WTC11 (cell line): ENCODE measurements around the gene NSD1. TPM values are rescaled to one million over a fixed set of nuclear protein-coding genes. Genes with fewer than 3 reads are reported as not detected.
A peak's percentile ranks its signal among the peaks of the same experiment; 100 is the strongest.

ENCODE experiments used
- ATAC-seq: fragments of 200-7000 bp; cut with Tn5 transposase; 2 replicates; pipeline ENCODE4 v1.10.0; 2021; ENCODE audit warnings: mild to moderate bottlenecking, moderate library complexity
- CTCF ChIA-PET: fragments of 300-600 bp; sonication (Branson Sonifier 250); formaldehyde crosslinking; loops from one replicate; lab custom pipeline; 2021; ENCODE audit warnings: antibody characterized with exemption; lab: Charles Lee
- POLR2A ChIA-PET: fragments of 350-600 bp; sonication (Branson Sonifier 250); formaldehyde crosslinking; loops from one replicate; lab custom pipeline; 2021; ENCODE audit warnings: antibody characterized with exemption; lab: Charles Lee
- DNase-seq: peaks from one replicate; pipeline ENCODE4 v3.0.0; 2021; ENCODE audit warnings: low spot score
- H3K27ac Mint-ChIP-seq: 2 replicates; pipeline ENCODE4 v1.8.0; 2021; ENCODE audit warnings: mixed read lengths
- H3K27me3 Mint-ChIP-seq: 2 replicates; pipeline ENCODE4 v1.8.0; 2021; ENCODE audit warnings: low read depth, mild to moderate bottlenecking, moderate library complexity, mixed read lengths
- H3K36me3 Mint-ChIP-seq: 2 replicates; pipeline ENCODE4 v1.8.0; 2021; ENCODE audit warnings: mixed read lengths
- H3K4me1 Mint-ChIP-seq: 2 replicates; pipeline ENCODE4 v1.8.0; 2022; ENCODE audit warnings: mixed read lengths
- H3K4me3 Mint-ChIP-seq: 2 replicates; pipeline ENCODE4 v1.8.0; 2021; ENCODE audit warnings: mild to moderate bottlenecking, moderate library complexity, mixed read lengths
- H3K9me3 Mint-ChIP-seq: 2 replicates; pipeline ENCODE4 v1.8.0; 2021; ENCODE audit warnings: mixed read lengths
- JAZF1 ChIP-seq: fragments of 250-450 bp; sonication (Bioruptor Pico); IDR thresholded peaks from 2 replicates; pipeline ENCODE4 v1.9.0; 2021; ENCODE audit warnings: moderate library complexity, mild to moderate bottlenecking, inconsistent platforms
- MXD4 ChIP-seq: fragments of 250-450 bp; sonication (Bioruptor Pico); IDR thresholded peaks from 2 replicates; pipeline ENCODE4 v1.8.0; 2021; ENCODE audit warnings: mild to moderate bottlenecking, moderate library complexity, borderline replicate concordance
- NR2C2 ChIP-seq: sonication (generic); formaldehyde crosslinking; IDR thresholded peaks from 2 replicates; pipeline ENCODE4 v1.8.0; 2022; ENCODE audit warnings: mild to moderate bottlenecking, missing genetic modification reagents
- SMAD3 ChIP-seq: sonication (generic); formaldehyde crosslinking; IDR thresholded peaks from 2 replicates; pipeline ENCODE4 v1.8.0; 2022; ENCODE audit warnings: missing genetic modification reagents, mild to moderate bottlenecking, borderline replicate concordance
- TEAD4 ChIP-seq: sonication (generic); formaldehyde crosslinking; IDR thresholded peaks from 2 replicates; pipeline ENCODE4 v1.8.0; 2022; ENCODE audit warnings: mild to moderate bottlenecking, missing genetic modification reagents
- ZNF232 ChIP-seq: sonication (generic); formaldehyde crosslinking; IDR thresholded peaks from 2 replicates; pipeline ENCODE4 v1.8.0; 2022; ENCODE audit warnings: mild to moderate bottlenecking, missing genetic modification reagents
- ZNF416 ChIP-seq: fragments of 250-450 bp; sonication (Bioruptor Pico); IDR thresholded peaks from 2 replicates; pipeline ENCODE4 v1.9.0; 2021; ENCODE audit warnings: mild to moderate bottlenecking, inconsistent platforms
- total RNA-seq: library from RNA; stranded (reverse); gene quantifications from 3 replicates; pipeline ENCODE4 v1.2.3, GENCODE V29; 2021
- TF ChIP-seq, protein P1 (sequence below): sonication (generic); formaldehyde crosslinking; IDR thresholded peaks from 2 replicates; pipeline ENCODE4 v1.8.1; 2023; ENCODE audit warnings: mild to moderate bottlenecking, moderate library complexity, missing genetic modification reagents
- TF ChIP-seq, protein P2 (sequence below): sonication (generic); formaldehyde crosslinking; IDR thresholded peaks from 2 replicates; pipeline ENCODE4 v1.8.1; 2022; ENCODE audit warnings: low read depth, mild to moderate bottlenecking, moderate library complexity, missing genetic modification reagents, borderline replicate concordance
- TF ChIP-seq, protein P3 (sequence below): sonication (generic); formaldehyde crosslinking; IDR thresholded peaks from 2 replicates; pipeline ENCODE4 v1.8.1; 2023; ENCODE audit warnings: mild to moderate bottlenecking, missing genetic modification reagents, moderate library complexity
- TF ChIP-seq, protein P4 (sequence below): fragments of 250-450 bp; sonication (Bioruptor Pico); IDR thresholded peaks from 2 replicates; pipeline ENCODE4 v1.9.0; 2021; ENCODE audit warnings: mild to moderate bottlenecking, borderline replicate concordance
- TF ChIP-seq, protein P5 (sequence below): sonication (generic); formaldehyde crosslinking; IDR thresholded peaks from 2 replicates; pipeline ENCODE4 v1.8.0; 2022; ENCODE audit warnings: missing genetic modification reagents
- TF ChIP-seq, protein P6 (sequence below): sonication (generic); formaldehyde crosslinking; IDR thresholded peaks from 2 replicates; pipeline ENCODE4 v1.8.1; 2023; ENCODE audit warnings: mild to moderate bottlenecking, missing genetic modification reagents
- TF ChIP-seq, protein P7 (sequence below): sonication (generic); formaldehyde crosslinking; IDR thresholded peaks from 2 replicates; pipeline ENCODE4 v1.8.0; 2023; ENCODE audit warnings: mild to moderate bottlenecking, missing genetic modification reagents

The NSD1 gene
- total RNA-seq, 1 experiment from 2014 or later, result 148 TPM

DNA sequence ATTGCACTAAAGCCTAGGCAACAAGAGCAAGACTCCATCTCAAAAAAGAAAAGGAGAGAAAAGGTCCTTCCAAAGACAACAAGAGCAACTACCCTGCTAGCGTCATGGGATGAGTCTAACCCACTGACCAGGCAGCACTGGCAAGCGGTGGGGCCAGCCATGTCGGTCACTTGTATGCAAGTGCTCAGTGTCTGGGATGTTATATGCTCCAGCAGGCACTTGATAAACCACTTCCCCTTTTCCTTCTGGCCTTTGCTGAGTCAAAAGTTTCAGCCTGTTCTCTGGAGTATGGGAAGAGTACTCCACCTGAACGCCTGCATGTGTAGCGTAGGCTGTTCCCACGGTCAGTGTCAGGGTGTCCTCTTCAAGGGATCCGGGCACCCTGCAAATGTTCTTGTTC, 187.3 kb downstream of the NSD1 start (continued):
- TF ChIP-seq, protein P1, sequence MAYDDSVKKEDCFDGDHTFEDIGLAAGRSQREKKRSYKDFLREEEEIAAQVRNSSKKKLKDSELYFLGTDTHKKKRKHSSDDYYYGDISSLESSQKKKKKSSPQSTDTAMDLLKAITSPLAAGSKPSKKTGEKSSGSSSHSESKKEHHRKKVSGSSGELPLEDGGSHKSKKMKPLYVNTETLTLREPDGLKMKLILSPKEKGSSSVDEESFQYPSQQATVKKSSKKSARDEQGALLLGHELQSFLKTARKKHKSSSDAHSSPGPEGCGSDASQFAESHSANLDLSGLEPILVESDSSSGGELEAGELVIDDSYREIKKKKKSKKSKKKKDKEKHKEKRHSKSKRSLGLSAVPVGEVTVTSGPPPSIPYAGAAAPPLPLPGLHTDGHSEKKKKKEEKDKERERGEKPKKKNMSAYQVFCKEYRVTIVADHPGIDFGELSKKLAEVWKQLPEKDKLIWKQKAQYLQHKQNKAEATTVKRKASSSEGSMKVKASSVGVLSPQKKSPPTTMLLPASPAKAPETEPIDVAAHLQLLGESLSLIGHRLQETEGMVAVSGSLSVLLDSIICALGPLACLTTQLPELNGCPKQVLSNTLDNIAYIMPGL (CRISPR knock-in tag), result no peak
- TF ChIP-seq, protein P2, sequence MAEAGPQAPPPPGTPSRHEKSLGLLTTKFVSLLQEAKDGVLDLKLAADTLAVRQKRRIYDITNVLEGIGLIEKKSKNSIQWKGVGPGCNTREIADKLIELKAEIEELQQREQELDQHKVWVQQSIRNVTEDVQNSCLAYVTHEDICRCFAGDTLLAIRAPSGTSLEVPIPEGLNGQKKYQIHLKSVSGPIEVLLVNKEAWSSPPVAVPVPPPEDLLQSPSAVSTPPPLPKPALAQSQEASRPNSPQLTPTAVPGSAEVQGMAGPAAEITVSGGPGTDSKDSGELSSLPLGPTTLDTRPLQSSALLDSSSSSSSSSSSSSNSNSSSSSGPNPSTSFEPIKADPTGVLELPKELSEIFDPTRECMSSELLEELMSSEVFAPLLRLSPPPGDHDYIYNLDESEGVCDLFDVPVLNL (CRISPR knock-in tag), result no peak
- TF ChIP-seq MXD4 (CRISPR knock-in tag), result no peak
- no peak for TF ChIP-seq JAZF1 (CRISPR knock-in tag)
- TF ChIP-seq, protein P3, sequence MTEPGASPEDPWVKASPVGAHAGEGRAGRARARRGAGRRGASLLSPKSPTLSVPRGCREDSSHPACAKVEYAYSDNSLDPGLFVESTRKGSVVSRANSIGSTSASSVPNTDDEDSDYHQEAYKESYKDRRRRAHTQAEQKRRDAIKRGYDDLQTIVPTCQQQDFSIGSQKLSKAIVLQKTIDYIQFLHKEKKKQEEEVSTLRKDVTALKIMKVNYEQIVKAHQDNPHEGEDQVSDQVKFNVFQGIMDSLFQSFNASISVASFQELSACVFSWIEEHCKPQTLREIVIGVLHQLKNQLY, result no peak
- TF ChIP-seq, protein P4, sequence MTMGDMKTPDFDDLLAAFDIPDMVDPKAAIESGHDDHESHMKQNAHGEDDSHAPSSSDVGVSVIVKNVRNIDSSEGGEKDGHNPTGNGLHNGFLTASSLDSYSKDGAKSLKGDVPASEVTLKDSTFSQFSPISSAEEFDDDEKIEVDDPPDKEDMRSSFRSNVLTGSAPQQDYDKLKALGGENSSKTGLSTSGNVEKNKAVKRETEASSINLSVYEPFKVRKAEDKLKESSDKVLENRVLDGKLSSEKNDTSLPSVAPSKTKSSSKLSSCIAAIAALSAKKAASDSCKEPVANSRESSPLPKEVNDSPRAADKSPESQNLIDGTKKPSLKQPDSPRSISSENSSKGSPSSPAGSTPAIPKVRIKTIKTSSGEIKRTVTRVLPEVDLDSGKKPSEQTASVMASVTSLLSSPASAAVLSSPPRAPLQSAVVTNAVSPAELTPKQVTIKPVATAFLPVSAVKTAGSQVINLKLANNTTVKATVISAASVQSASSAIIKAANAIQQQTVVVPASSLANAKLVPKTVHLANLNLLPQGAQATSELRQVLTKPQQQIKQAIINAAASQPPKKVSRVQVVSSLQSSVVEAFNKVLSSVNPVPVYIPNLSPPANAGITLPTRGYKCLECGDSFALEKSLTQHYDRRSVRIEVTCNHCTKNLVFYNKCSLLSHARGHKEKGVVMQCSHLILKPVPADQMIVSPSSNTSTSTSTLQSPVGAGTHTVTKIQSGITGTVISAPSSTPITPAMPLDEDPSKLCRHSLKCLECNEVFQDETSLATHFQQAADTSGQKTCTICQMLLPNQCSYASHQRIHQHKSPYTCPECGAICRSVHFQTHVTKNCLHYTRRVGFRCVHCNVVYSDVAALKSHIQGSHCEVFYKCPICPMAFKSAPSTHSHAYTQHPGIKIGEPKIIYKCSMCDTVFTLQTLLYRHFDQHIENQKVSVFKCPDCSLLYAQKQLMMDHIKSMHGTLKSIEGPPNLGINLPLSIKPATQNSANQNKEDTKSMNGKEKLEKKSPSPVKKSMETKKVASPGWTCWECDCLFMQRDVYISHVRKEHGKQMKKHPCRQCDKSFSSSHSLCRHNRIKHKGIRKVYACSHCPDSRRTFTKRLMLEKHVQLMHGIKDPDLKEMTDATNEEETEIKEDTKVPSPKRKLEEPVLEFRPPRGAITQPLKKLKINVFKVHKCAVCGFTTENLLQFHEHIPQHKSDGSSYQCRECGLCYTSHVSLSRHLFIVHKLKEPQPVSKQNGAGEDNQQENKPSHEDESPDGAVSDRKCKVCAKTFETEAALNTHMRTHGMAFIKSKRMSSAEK, result no peak
- TF ChIP-seq, all 79 proteins: peak for 0

DNA sequence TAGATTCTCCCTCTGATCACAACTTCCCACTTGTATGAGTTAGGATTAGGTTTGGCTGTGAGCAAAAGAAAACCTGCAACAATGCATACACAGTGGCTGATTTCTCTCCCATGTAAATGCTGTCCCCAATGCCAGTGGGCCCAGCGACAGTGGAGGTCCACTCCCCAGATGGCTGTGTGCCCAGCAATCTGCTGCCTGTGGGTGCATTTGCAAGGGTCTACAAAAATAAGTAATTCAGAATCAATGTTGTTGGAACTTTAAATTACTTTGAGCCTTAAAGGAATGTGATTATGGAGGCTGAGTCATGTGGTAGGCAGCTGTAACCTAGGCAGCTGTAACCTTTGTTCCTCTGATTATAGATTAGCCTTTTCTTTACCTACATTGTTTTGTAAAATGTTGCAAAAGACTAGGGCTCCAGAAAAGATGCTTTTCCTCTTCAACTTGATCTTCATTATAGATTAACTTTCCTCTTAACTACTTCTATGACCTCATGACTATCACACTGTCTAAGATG, 192.4 kb downstream of the NSD1 start:
- ATAC-seq (peak; percentile 46), DNase-seq (no peak)
- no peaks in the 10 kb centered on the region for H3K9me3 Mint-ChIP-seq
- H3K4me1 Mint-ChIP-seq, result peaks cover 26% of the 10 kb centered on the region
- H3K27ac Mint-ChIP-seq, result peak overlapping the region; percentile 93
- ChIA-PET CTCF (interaction anchor here (0.7 to 1.4 kb wide), 3 partner anchors 16 to 132 kb away, joined by 3 to 8 read pairs (median 4); no protein-coding TSS in a partner anchor), POLR2A (no interaction called here)
- peaks cover 16% of the 10 kb centered on the region for H3K36me3 Mint-ChIP-seq
- no peaks in the 10 kb centered on the region; the same call in 1 of the 2 replicates for H3K27me3 Mint-ChIP-seq
- H3K4me3 Mint-ChIP-seq, result no peak overlapping the region
- TF ChIP-seq NR2C2 (no peak), ZNF416 (CRISPR knock-in tag) (no peak), TEAD4 (no peak), ZNF232 (CRISPR knock-in tag) (no peak), SMAD3 (CRISPR knock-in tag) (no peak)
- TF ChIP-seq, protein P5, sequence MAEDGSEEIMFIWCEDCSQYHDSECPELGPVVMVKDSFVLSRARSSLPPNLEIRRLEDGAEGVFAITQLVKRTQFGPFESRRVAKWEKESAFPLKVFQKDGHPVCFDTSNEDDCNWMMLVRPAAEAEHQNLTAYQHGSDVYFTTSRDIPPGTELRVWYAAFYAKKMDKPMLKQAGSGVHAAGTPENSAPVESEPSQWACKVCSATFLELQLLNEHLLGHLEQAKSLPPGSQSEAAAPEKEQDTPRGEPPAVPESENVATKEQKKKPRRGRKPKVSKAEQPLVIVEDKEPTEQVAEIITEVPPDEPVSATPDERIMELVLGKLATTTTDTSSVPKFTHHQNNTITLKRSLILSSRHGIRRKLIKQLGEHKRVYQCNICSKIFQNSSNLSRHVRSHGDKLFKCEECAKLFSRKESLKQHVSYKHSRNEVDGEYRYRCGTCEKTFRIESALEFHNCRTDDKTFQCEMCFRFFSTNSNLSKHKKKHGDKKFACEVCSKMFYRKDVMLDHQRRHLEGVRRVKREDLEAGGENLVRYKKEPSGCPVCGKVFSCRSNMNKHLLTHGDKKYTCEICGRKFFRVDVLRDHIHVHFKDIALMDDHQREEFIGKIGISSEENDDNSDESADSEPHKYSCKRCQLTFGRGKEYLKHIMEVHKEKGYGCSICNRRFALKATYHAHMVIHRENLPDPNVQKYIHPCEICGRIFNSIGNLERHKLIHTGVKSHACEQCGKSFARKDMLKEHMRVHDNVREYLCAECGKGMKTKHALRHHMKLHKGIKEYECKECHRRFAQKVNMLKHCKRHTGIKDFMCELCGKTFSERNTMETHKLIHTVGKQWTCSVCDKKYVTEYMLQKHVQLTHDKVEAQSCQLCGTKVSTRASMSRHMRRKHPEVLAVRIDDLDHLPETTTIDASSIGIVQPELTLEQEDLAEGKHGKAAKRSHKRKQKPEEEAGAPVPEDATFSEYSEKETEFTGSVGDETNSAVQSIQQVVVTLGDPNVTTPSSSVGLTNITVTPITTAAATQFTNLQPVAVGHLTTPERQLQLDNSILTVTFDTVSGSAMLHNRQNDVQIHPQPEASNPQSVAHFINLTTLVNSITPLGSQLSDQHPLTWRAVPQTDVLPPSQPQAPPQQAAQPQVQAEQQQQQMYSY (CRISPR knock-in tag), result no peak
- TF ChIP-seq, protein P6, sequence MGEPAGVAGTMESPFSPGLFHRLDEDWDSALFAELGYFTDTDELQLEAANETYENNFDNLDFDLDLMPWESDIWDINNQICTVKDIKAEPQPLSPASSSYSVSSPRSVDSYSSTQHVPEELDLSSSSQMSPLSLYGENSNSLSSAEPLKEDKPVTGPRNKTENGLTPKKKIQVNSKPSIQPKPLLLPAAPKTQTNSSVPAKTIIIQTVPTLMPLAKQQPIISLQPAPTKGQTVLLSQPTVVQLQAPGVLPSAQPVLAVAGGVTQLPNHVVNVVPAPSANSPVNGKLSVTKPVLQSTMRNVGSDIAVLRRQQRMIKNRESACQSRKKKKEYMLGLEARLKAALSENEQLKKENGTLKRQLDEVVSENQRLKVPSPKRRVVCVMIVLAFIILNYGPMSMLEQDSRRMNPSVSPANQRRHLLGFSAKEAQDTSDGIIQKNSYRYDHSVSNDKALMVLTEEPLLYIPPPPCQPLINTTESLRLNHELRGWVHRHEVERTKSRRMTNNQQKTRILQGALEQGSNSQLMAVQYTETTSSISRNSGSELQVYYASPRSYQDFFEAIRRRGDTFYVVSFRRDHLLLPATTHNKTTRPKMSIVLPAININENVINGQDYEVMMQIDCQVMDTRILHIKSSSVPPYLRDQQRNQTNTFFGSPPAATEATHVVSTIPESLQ (CRISPR knock-in tag), result no peak
- TF ChIP-seq, protein P7, sequence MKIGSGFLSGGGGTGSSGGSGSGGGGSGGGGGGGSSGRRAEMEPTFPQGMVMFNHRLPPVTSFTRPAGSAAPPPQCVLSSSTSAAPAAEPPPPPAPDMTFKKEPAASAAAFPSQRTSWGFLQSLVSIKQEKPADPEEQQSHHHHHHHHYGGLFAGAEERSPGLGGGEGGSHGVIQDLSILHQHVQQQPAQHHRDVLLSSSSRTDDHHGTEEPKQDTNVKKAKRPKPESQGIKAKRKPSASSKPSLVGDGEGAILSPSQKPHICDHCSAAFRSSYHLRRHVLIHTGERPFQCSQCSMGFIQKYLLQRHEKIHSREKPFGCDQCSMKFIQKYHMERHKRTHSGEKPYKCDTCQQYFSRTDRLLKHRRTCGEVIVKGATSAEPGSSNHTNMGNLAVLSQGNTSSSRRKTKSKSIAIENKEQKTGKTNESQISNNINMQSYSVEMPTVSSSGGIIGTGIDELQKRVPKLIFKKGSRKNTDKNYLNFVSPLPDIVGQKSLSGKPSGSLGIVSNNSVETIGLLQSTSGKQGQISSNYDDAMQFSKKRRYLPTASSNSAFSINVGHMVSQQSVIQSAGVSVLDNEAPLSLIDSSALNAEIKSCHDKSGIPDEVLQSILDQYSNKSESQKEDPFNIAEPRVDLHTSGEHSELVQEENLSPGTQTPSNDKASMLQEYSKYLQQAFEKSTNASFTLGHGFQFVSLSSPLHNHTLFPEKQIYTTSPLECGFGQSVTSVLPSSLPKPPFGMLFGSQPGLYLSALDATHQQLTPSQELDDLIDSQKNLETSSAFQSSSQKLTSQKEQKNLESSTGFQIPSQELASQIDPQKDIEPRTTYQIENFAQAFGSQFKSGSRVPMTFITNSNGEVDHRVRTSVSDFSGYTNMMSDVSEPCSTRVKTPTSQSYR, result no peak
